Hepatocyte (in vitro differentiated cells): ENCODE measurements around the gene GPC3. TPM values are rescaled to one million over a fixed set of nuclear protein-coding genes. Genes with fewer than 3 reads are reported as not detected.

Experiments
- DNase-seq: peaks from one replicate; pipeline ENCODE4 v3.0.0-alpha.2; 2016; ENCODE audit warnings: low spot score
- H2AFZ ChIP-seq: fragments of 200-600 bp; sonication (generic); 2 replicates; pipeline ENCODE4 v1.6.0; 2016; ENCODE audit warnings: antibody characterized with exemption, mild to moderate bottlenecking
- H3K27ac ChIP-seq: fragments of 200-600 bp; sonication (generic); 2 replicates; pipeline ENCODE4 v1.5.1; 2016; ENCODE audit warnings: mild to moderate bottlenecking
- H3K27me3 ChIP-seq: fragments of 200-600 bp; sonication (generic); 2 replicates; pipeline ENCODE4 v1.6.1; 2016
- H3K36me3 ChIP-seq: fragments of 200-600 bp; sonication (generic); replicated peaks from 2 replicates; pipeline ENCODE4 v1.5.1; 2016; ENCODE audit warnings: low read depth; ENCODE audit not compliant: insufficient read depth
- H3K4me1 ChIP-seq: fragments of 200-600 bp; sonication (generic); 2 replicates; pipeline ENCODE4 v1.5.1; 2016; ENCODE audit warnings: mild to moderate bottlenecking, moderate library complexity; ENCODE audit not compliant: insufficient read depth
- H3K4me2 ChIP-seq: fragments of 200-600 bp; sonication (generic); 2 replicates; pipeline ENCODE4 v1.6.0; 2016
- H3K4me3 ChIP-seq: fragments of 200-600 bp; sonication (generic); 2 replicates; pipeline ENCODE4 v1.5.1; 2016; ENCODE audit warnings: mild to moderate bottlenecking
- H3K79me2 ChIP-seq: fragments of 200-600 bp; sonication (generic); 2 replicates; pipeline ENCODE4 v1.6.0; 2017; ENCODE audit warnings: mild to moderate bottlenecking
- H3K9me2 ChIP-seq: fragments of 200-600 bp; sonication (generic); replicated peaks from 2 replicates; pipeline ENCODE4 v1.6.0; 2017; ENCODE audit warnings: mild to moderate bottlenecking; ENCODE audit not compliant: insufficient read depth
- H3K9me3 ChIP-seq: fragments of 200-600 bp; sonication (generic); 2 replicates; pipeline ENCODE4 v1.5.1; 2016; ENCODE audit warnings: low read depth, mild to moderate bottlenecking
- H4K20me1 ChIP-seq: fragments of 200-600 bp; sonication (generic); 2 replicates; pipeline ENCODE4 v1.6.0; 2016; ENCODE audit warnings: mild to moderate bottlenecking; ENCODE audit not compliant: insufficient read depth, poor library complexity, severe bottlenecking
- EZH2 ChIP-seq: fragments of 200-600 bp; sonication (generic); IDR thresholded peaks from 2 replicates; pipeline ENCODE4 v1.6.1; 2016; ENCODE audit warnings: antibody characterized with exemption, mild to moderate bottlenecking, borderline replicate concordance
- EZH2phosphoT487 ChIP-seq: fragments of 200-600 bp; sonication (generic); IDR thresholded peaks from one replicate; pipeline ENCODE4 v1.6.1; 2018; ENCODE audit warnings: antibody characterized with exemption, mild to moderate bottlenecking, low read depth, moderate library complexity; ENCODE audit not compliant: unreplicated experiment, severe bottlenecking
- WGBS: methylation state at CpG from one replicate; pipeline ENCODE4 v1.1.6; 2016; ENCODE audit warnings: low lambda C conversion rate; ENCODE audit errors: missing lambda C conversion rate; 5-methylcytosine and 5-hydroxymethylcytosine counted together
- polyA plus RNA-seq: library from polyadenylated mRNA; unstranded; fragments of >200 nt; fragmentation: Nextera tagmentation; extraction: Ambion mirVana; gene quantifications from 2 replicates; pipeline ENCODE4 v1.2.1, GENCODE V29; 2016
- total RNA-seq: library from RNA; depleted of rRNA; stranded (reverse); fragments of >200 nt; gene quantifications from 2 replicates; pipeline ENCODE4 v1.2.3, GENCODE V29; 2014
- TF ChIP-seq, protein P1 (sequence below): fragments of 200-600 bp; sonication (generic); IDR thresholded peaks from 2 replicates; pipeline ENCODE4 v1.5.1; 2016; ENCODE audit warnings: antibody characterized with exemption, mild to moderate bottlenecking; ENCODE audit not compliant: poor library complexity

Gene GPC3
- total and polyA plus RNA-seq, 2 experiments from 2014 or later = 789 to 860 TPM

DNA sequence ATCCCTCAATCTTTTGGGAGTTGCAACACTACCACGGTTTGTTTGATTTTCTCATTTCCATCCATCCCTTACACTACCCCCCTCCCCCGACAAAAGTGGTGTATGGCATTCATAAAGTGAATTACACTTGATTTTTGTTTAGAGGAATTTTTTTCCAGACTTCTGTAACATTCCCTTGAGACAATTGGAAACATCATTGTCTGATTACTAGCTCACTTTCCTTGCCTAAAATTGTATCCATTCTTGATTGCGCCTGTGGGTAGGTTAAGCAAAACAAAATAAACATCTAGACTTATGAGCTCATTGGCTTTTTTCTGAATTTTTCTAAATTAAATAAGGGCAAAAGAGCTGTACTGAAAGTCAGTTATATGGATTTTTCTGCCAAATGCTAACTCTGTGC is 3.5 kb downstream of the GPC3 start:
- H3K36me3 ChIP-seq = no peaks in the 10 kb centered on the region
- H3K9me3 ChIP-seq = no peaks in the 10 kb centered on the region
- peak overlapping the region; percentile 85 for H3K4me2 ChIP-seq
- H3K4me1 ChIP-seq = peaks cover 11% of the 10 kb centered on the region
- peak overlapping the region; percentile 61 for H3K27ac ChIP-seq
- peaks cover 53% of the 10 kb centered on the region for H3K79me2 ChIP-seq
- 44% methylated on average over 3 of the region's 3 CpGs for WGBS
- no peak overlapping the region for H3K4me3 ChIP-seq
- no peak overlapping the region for H2AFZ ChIP-seq
- TF ChIP-seq, protein P1, sequence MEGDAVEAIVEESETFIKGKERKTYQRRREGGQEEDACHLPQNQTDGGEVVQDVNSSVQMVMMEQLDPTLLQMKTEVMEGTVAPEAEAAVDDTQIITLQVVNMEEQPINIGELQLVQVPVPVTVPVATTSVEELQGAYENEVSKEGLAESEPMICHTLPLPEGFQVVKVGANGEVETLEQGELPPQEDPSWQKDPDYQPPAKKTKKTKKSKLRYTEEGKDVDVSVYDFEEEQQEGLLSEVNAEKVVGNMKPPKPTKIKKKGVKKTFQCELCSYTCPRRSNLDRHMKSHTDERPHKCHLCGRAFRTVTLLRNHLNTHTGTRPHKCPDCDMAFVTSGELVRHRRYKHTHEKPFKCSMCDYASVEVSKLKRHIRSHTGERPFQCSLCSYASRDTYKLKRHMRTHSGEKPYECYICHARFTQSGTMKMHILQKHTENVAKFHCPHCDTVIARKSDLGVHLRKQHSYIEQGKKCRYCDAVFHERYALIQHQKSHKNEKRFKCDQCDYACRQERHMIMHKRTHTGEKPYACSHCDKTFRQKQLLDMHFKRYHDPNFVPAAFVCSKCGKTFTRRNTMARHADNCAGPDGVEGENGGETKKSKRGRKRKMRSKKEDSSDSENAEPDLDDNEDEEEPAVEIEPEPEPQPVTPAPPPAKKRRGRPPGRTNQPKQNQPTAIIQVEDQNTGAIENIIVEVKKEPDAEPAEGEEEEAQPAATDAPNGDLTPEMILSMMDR = no peak
- TF ChIP-seq EZH2phosphoT487 = no peak
- TF ChIP-seq EZH2 = no peak
- no peaks in the 10 kb centered on the region for H4K20me1 ChIP-seq
- DNase-seq = no peak
- no peaks in the 10 kb centered on the region for H3K9me2 ChIP-seq
- H3K27me3 ChIP-seq = no peaks in the 10 kb centered on the region

DNA sequence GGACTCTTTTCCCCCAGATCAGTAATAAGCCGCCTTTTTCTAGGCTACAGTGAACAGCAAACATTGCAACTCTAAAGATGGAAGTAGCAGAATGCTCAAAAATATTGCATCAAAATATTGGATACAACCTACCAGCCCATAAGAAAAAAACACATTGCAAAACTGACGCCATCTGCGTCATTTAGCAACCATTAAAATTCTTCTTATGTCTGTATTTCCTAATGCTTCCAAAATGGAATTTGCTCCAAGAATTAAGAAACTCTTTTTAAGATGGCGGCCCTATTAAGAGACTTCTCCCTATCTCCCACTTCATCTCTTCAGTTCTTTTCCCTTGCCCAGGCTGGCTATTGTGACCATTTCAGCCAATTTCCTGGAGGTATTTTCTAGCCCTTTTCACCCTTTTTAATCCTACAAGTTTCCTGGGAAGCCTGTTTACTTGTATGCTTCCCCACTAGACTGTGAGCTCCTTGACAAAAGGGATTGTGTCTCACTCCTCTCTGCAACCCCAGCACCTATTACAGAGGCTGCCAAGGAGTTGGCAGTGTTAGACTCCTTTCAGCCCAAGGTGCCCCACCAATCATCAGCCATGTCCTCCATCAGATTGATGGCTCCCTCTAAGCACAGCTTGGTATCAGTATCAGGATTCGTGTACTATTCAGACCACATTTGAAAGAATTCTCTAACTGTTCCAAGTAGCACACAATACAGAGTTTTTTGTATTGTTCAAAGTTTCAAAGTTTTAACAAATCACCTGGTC is 4.4 kb downstream of the GPC3 start:
- 71% methylated on average over 5 of the region's 5 CpGs for WGBS
- TF ChIP-seq EZH2phosphoT487 (no peak), EZH2 (no peak)
- DNase-seq = no peak
- no peak overlapping the region for H3K4me3 ChIP-seq
- H3K79me2 ChIP-seq = peaks cover 57% of the 10 kb centered on the region
- no peaks in the 10 kb centered on the region for H4K20me1 ChIP-seq
- H3K27me3 ChIP-seq = no peaks in the 10 kb centered on the region
- H3K4me2 ChIP-seq = peak overlapping the region; percentile 85
- no peak overlapping the region for H2AFZ ChIP-seq
- H3K27ac ChIP-seq = peak overlapping the region; percentile 61
- H3K9me3 ChIP-seq = no peaks in the 10 kb centered on the region
- no peaks in the 10 kb centered on the region for H3K36me3 ChIP-seq
- peaks cover 11% of the 10 kb centered on the region for H3K4me1 ChIP-seq
- H3K9me2 ChIP-seq = no peaks in the 10 kb centered on the region

DNA sequence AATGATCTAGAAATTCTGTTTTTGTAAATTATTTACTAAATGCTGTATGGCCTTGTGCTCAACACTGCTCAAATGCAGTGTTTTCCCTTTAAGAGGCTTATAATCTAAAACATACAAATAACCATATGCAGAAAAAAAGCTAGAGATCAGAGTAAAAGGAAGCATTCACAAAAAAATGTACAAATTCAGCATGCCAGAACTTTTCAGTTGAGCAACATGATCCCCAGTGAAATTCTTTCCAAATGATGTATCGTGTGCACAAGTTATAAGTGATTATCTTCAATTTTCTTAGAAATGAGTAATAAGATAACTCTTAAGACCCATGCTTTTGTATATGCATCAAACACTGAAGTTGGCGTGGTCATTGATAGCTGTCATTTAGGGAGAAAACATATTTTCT is 5.0 kb downstream of the GPC3 start:
- H3K4me2 ChIP-seq = peak overlapping the region; percentile 85
- H3K9me3 ChIP-seq = no peaks in the 10 kb centered on the region
- no peaks in the 10 kb centered on the region for H3K27me3 ChIP-seq
- H3K4me1 ChIP-seq = peaks cover 11% of the 10 kb centered on the region
- H3K4me3 ChIP-seq = no peak overlapping the region
- no peaks in the 10 kb centered on the region for H4K20me1 ChIP-seq
- no peak for TF ChIP-seq EZH2
- TF ChIP-seq, protein P1 = no peak
- TF ChIP-seq EZH2phosphoT487 = no peak
- DNase-seq = no peak
- H3K9me2 ChIP-seq = no peaks in the 10 kb centered on the region
- no peaks in the 10 kb centered on the region for H3K36me3 ChIP-seq
- no peak overlapping the region for H2AFZ ChIP-seq
- peaks cover 57% of the 10 kb centered on the region for H3K79me2 ChIP-seq
- H3K27ac ChIP-seq = peak overlapping the region; percentile 60
- WGBS = 45% methylated on average over 2 of the region's 2 CpGs

DNA sequence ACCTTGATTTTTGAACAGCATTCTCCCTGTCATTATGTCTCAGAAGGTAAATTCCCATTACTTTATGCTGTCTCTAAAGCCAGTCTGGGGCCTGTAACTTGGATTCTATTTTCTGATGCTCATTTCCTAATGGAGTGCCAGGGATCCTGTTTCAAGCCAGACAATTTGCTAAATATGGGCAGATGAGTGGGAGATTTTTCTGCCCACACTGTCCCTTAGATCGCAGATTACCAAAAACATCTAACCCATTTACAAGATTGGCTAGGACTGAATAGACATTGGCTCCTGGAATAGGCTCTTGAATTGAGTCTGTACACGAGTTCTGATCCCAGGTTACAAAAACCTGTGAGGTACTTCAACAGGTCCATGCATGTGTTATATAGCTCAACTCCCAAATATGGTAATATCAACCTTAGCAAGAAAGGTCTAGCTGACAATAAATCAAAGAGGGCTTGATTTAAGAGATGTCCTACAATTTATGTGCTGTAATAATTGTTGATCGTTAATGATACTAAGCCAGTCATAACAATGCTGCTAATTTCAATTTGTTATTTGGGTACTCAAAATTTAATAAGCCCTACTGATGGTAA is 5.7 kb downstream of the GPC3 start:
- Histone ChIP-seq H3K9me3 (no peaks in the 10 kb centered on the region), H3K36me3 (no peaks in the 10 kb centered on the region), H3K27ac (peak overlapping the region; percentile 60), H2AFZ (no peak overlapping the region), H4K20me1 (no peaks in the 10 kb centered on the region), H3K9me2 (no peaks in the 10 kb centered on the region), H3K4me3 (no peak overlapping the region), H3K27me3 (no peaks in the 10 kb centered on the region), H3K79me2 (peaks cover 57% of the 10 kb centered on the region), H3K4me2 (peak overlapping the region; percentile 85), H3K4me1 (peaks cover 11% of the 10 kb centered on the region)
- no peak for DNase-seq
- WGBS = 66% methylated on average over 3 of the region's 3 CpGs
- no peak for TF ChIP-seq EZH2phosphoT487
- TF ChIP-seq, protein P1 = no peak
- TF ChIP-seq EZH2 = no peak
